K562 (cell line): ENCODE results near the gene TMED8. TPM values are rescaled to one million over a fixed set of nuclear protein-coding genes. Genes with fewer than 3 reads are reported as not detected.

Source experiments
- ATAC-seq: fragments of 200-7000 bp; cut with Tn5 transposase; 3 replicates; pipeline ENCODE4 v1.9.1; 2020; ENCODE audit warnings: moderate library complexity
- BruUV-seq: library from RNA; stranded (reverse); fragments of 400-500 nt; replicated peaks from 2 replicates; lab custom pipeline; 2021; lab: Mats Ljungman, UMichigan
- CTCF ChIA-PET: fragments of 300-600 bp; formaldehyde crosslinking; extraction: SDS; loops from one replicate; lab custom pipeline; 2021; ENCODE audit warnings: low intra/inter-chr PET ratio; lab: Yijun Ruan, JAX
- POLR2A ChIA-PET: fragments of 300-600, 350-650 bp; sonication (Branson Sonifier 250); formaldehyde crosslinking; extraction: SDS; loops from one replicate; lab custom pipeline; 2021; ENCODE audit warnings: antibody characterized with exemption, inconsistent platforms; lab: Yijun Ruan, JAX
- DNase-seq, 4 experiments: peaks; one replicate each; pipeline versions ENCODE4 v3.0.0 to v3.0.0-alpha.2; 2011 to 2018; ENCODE audit warnings: low spot score in 3 of 4, mixed read lengths in 3 of 4; ENCODE audit errors: extremely low read depth in 1 of 4
- FAIRE-seq: peaks from 2 replicates; lab custom pipeline; 2011; peaks lifted over from hg19 to GRCh38; lab: Jason Lieb, UNC
- H2AFZ ChIP-seq: 2 replicates; pipeline ENCODE4 v1.6.0; 2011; ENCODE audit warnings: low read depth, low read length, control low read depth, inconsistent platforms
- H3K27ac ChIP-seq: fragments of 200-600 bp; 3 replicates; pipeline ENCODE4 v1.8.0; 2011; ENCODE audit warnings: low read depth, mild to moderate bottlenecking, control low read depth, inconsistent platforms, low read length, moderate library complexity, mixed read lengths; ENCODE audit errors: extremely low read depth
- H3K27me3 ChIP-seq, 2 experiments: fragments of 300-600 bp in 1 of 2; 2 replicates in 1 of 2; 3 replicates in 1 of 2; pipeline versions ENCODE4 v1.6.0 to v1.8.0; 2011; ENCODE audit warnings: inconsistent platforms in 2 of 2, low read length in 2 of 2, mild to moderate bottlenecking in 1 of 2, mixed read lengths in 1 of 2, moderate library complexity in 1 of 2; ENCODE audit not compliant: control insufficient read depth in 2 of 2, insufficient read depth in 2 of 2
- H3K36me3 ChIP-seq: fragments of 300-600 bp; 3 replicates; pipeline ENCODE4 v1.8.0; 2011; ENCODE audit warnings: mild to moderate bottlenecking, low read length, inconsistent platforms; ENCODE audit not compliant: control insufficient read depth, insufficient read depth
- H3K4me1 ChIP-seq, 2 experiments: fragments of 200-600 bp in 1 of 2; replicated peaks in 1 of 2; 2 replicates in 1 of 2; 3 replicates in 1 of 2; pipeline versions ENCODE4 v1.5.1 to v1.8.0; 2011; ENCODE audit warnings: inconsistent platforms in 2 of 2, low read length in 2 of 2, mild to moderate bottlenecking in 1 of 2, mixed read lengths in 1 of 2, moderate library complexity in 1 of 2; ENCODE audit not compliant: control insufficient read depth in 2 of 2, insufficient read depth in 2 of 2
- H3K4me2 ChIP-seq: 2 replicates; pipeline ENCODE4 v1.6.1; 2011; ENCODE audit warnings: low read length, control low read depth, inconsistent platforms, mixed read lengths; ENCODE audit not compliant: insufficient read depth
- H3K4me3 ChIP-seq: fragments of 200-600 bp; sonication (generic), shearing (Covaris generic); 2 replicates; pipeline ENCODE4 v1.5.1; 2016; ENCODE audit warnings: control low read depth, inconsistent platforms
- H3K79me2 ChIP-seq: fragments of 200-600 bp; 3 replicates; pipeline ENCODE4 v1.8.0; 2011; ENCODE audit warnings: low read length, inconsistent platforms; ENCODE audit not compliant: control insufficient read depth, insufficient read depth
- H3K9ac ChIP-seq, 2 experiments: 2 replicates each; pipeline versions ENCODE4 v1.6.0 to v1.6.1; 2011; ENCODE audit warnings: low read depth in 2 of 2, low read length in 2 of 2, control low read depth in 1 of 2, inconsistent platforms in 1 of 2, mild to moderate bottlenecking in 1 of 2, mixed read lengths in 1 of 2; ENCODE audit not compliant: insufficient read depth in 1 of 2
- H3K9me1 ChIP-seq: one replicate; pipeline ENCODE4 v1.6.0; 2011; ENCODE audit warnings: inconsistent platforms, mild to moderate bottlenecking, low read length, moderate library complexity; ENCODE audit not compliant: control insufficient read depth, insufficient read depth
- H3K9me3 ChIP-seq: replicated peaks from 2 replicates; pipeline ENCODE4 v1.5.1; 2011; ENCODE audit warnings: low read depth, low read length, inconsistent platforms; ENCODE audit not compliant: control insufficient read depth, insufficient read depth
- H4K20me1 ChIP-seq: replicated peaks from 2 replicates; pipeline ENCODE4 v1.6.1; 2011; ENCODE audit warnings: low read length, inconsistent platforms, mixed read lengths; ENCODE audit not compliant: control insufficient read depth, insufficient read depth
- CC2D1A ChIP-seq: fragments of 450-650 bp; IDR thresholded peaks from 2 replicates; pipeline ENCODE4 v1.6.1; 2017; ENCODE audit warnings: mild to moderate bottlenecking
- DPF2 ChIP-seq: fragments of 450-650 bp; IDR thresholded peaks from 2 replicates; pipeline ENCODE4 v1.6.1; 2016
- EP300 ChIP-seq: IDR thresholded peaks from 2 replicates; pipeline ENCODE4 v1.6.1; 2012; ENCODE audit warnings: low read length, improper control_type of control experiment
- HCFC1 ChIP-seq: IDR thresholded peaks from 2 replicates; pipeline ENCODE4 v1.6.1; 2012; ENCODE audit warnings: low read depth, low read length, improper control_type of control experiment
- HOXB6 ChIP-seq: fragments of 250-450 bp; sonication (Bioruptor Pico); IDR thresholded peaks from 2 replicates; pipeline ENCODE4 v1.5.1; 2022; ENCODE audit warnings: mild to moderate bottlenecking, borderline replicate concordance
- JUN ChIP-seq, 2 experiments: sonication (generic) in 1 of 2; formaldehyde crosslinking in 1 of 2; IDR thresholded peaks; 2 replicates each; pipeline versions ENCODE4 v1.6.1 to v1.8.0; 2012 to 2022; ENCODE audit warnings: borderline replicate concordance in 2 of 2, mild to moderate bottlenecking in 2 of 2, improper control_type of control experiment in 1 of 2, low read depth in 1 of 2, low read length in 1 of 2, missing genetic modification reagents in 1 of 2
- NR1H2 ChIP-seq: sonication (generic); formaldehyde crosslinking; IDR thresholded peaks from 2 replicates; pipeline ENCODE4 v1.4.0; 2020; ENCODE audit warnings: mild to moderate bottlenecking, missing genetic modification reagents
- POLR2AphosphoS5 ChIP-seq: IDR thresholded peaks from 2 replicates; pipeline ENCODE4 v1.6.1; 2011; ENCODE audit warnings: mild to moderate bottlenecking, low read depth, low read length, moderate library complexity; ENCODE audit not compliant: control insufficient read depth, insufficient read depth
- RBBP5 ChIP-seq: fragments of 200-600 bp; sonication (generic); IDR thresholded peaks from 2 replicates; pipeline ENCODE4 v1.6.1; 2012; ENCODE audit warnings: borderline replicate concordance, mild to moderate bottlenecking, low read length, control low read depth, inconsistent platforms; ENCODE audit not compliant: insufficient read depth, poor library complexity, severe bottlenecking
- SOX6 ChIP-seq: fragments of 450-650 bp; IDR thresholded peaks from 2 replicates; pipeline ENCODE4 v1.6.1; 2014; ENCODE audit warnings: mild to moderate bottlenecking
- TCF3 ChIP-seq: sonication (generic); formaldehyde crosslinking; IDR thresholded peaks from 2 replicates; pipeline ENCODE4 v1.4.0; 2020; ENCODE audit warnings: mild to moderate bottlenecking, missing genetic modification reagents
- TOE1 ChIP-seq, 2 experiments: fragments of 450-650 bp in 1 of 2; sonication (generic) in 1 of 2; formaldehyde crosslinking in 1 of 2; IDR thresholded peaks; 2 replicates each; pipeline versions ENCODE4 v1.7.1 to v1.8.0; 2016 to 2022; ENCODE audit warnings: borderline replicate concordance in 2 of 2, mild to moderate bottlenecking in 2 of 2, antibody characterized with exemption in 1 of 2, inconsistent platforms in 1 of 2, low read depth in 1 of 2, missing genetic modification reagents in 1 of 2, moderate library complexity in 1 of 2
- ZBTB8A ChIP-seq: fragments of 450-650 bp; IDR thresholded peaks from 2 replicates; pipeline ENCODE4 v1.6.1; 2018; ENCODE audit warnings: mild to moderate bottlenecking, moderate library complexity; ENCODE audit not compliant: partially characterized antibody
- ZEB2 ChIP-seq: fragments of 450-650 bp; IDR thresholded peaks from 2 replicates; pipeline ENCODE4 v1.6.1; 2016
- ZNF232 ChIP-seq: sonication (generic); formaldehyde crosslinking; IDR thresholded peaks from 2 replicates; pipeline ENCODE4 v1.8.0; 2022; ENCODE audit warnings: mild to moderate bottlenecking, missing genetic modification reagents
- WGBS: fragments of 100-300 bp; shearing (Covaris generic); methylation state at CpG from one replicate; pipeline ENCODE4 v1.1.6; 2016; ENCODE audit warnings: low coverage, mixed read lengths; ENCODE audit not compliant: insufficient coverage; ENCODE audit errors: missing lambda C conversion rate; 5-methylcytosine and 5-hydroxymethylcytosine counted together
- in situ Hi-C: fragments of 300-500 bp; cut with MboI; formaldehyde crosslinking; loops from 4 replicates; pipeline ENCODE4 v1.15.0; 2018; ENCODE audit warnings: inconsistent platforms, mixed read lengths
- intact Hi-C: fragments of 100-400 bp; cut with micrococcal nuclease; formaldehyde crosslinking; loops from 2 replicates; pipeline ENCODE4 v1.14.2; 2022
- polyA plus RNA-seq, 8 experiments: library from polyadenylated mRNA; depleted of rRNA in 4 of 8; stranded (reverse) in 5 of 8; unstranded in 3 of 8; fragments of >200 nt; fragmentation: Nextera tagmentation in 2 of 8; fragmentation: Illumina TruSeq in 1 of 8; extraction: Ambion mirVana in 2 of 8; extraction: Trizol in 1 of 8; gene quantifications; 2 replicates each; pipeline versions ENCODE4 v1.2.1 to v1.2.3, GENCODE V29; 2011 to 2014; ENCODE audit warnings: inconsistent platforms in 1 of 8, missing spikeins in 1 of 8
- total RNA-seq, 7 experiments: library from RNA; depleted of rRNA in 6 of 7; stranded (reverse); fragments of >200 nt in 6 of 7; fragmentation: Illumina TruSeq in 2 of 7; extraction: Trizol in 2 of 7; gene quantifications; 2 replicates each; pipeline versions ENCODE4 v1.2.1 to v1.2.3, GENCODE V29; 2011 to 2021; ENCODE audit warnings: low replicate concordance in 1 of 7
- TF ChIP-seq, protein P1 (sequence below): fragments of 250-450 bp; sonication (Bioruptor Pico); IDR thresholded peaks from 2 replicates; pipeline ENCODE4 v1.8.0; 2022; ENCODE audit warnings: moderate library complexity, mild to moderate bottlenecking, inconsistent platforms
- TF ChIP-seq, protein P2 (sequence below), 2 experiments: fragments of 450-650 bp in 1 of 2; sonication (generic) in 1 of 2; formaldehyde crosslinking in 1 of 2; IDR thresholded peaks in 1 of 2; conservative IDR thresholded peaks in 1 of 2; 2 replicates each; pipeline versions ENCODE4 v1.6.1 to v1.8.1; 2016 to 2023; ENCODE audit warnings: mild to moderate bottlenecking in 2 of 2, moderate library complexity in 2 of 2, inconsistent platforms in 1 of 2, missing genetic modification reagents in 1 of 2
- TF ChIP-seq, protein P3 (sequence below): sonication (generic); formaldehyde crosslinking; IDR thresholded peaks from 2 replicates; pipeline ENCODE4 v1.8.0; 2022; ENCODE audit warnings: missing genetic modification reagents, mild to moderate bottlenecking, moderate library complexity, borderline replicate concordance

TMED8 gene
- total and polyA plus RNA-seq, 9 of the 15 experiments (the other 6 are each of a cell fraction or from before 2014, with no cell fraction given): 3.3 to 17.4 (median 12.0) TPM

DNA sequence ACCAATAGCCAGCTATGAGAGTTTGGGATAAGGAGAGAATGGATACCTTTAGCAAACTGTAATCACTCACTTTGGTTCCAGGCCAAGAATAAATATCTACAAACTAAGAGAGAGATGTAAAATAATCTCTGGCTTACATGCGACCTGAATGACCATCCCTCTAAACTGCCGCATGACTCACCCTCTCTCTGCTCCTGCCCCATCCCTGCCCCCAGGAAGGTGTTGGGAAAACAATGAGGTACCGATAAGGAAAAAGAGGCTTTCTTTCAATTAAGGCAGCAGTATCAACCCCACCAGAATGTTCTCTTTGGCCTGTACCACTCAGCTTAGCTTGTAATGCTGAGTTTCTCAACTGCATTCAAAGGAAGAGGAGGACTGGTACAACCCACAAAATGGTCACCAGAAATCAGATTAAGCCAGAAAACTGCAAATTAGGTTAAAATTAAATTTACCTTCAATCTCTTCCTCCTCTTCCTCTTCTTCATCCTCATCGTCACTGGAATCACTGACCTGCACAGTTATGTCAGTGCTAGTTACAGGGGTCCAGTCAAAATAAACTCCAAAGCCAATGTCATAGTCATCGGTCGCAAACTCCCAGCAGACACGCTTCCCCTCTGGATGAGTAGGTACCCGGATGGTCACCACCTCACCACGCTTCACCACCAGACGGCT, 34.0 kb downstream of the TMED8 start:
- H3K79me2 ChIP-seq: no peaks in the 10 kb centered on the region
- no peaks in the 10 kb centered on the region for H3K9me3 ChIP-seq
- H3K9me1 ChIP-seq: no peaks in the 10 kb centered on the region
- BruUV-seq: no TSS peak
- DNase-seq: peak in 3 of 4 experiments; percentile 15 to 60 (median 44)
- POLR2A ChIA-PET: interaction anchor here (1.0 to 1.7 kb wide), 3 partner anchors 9 to 15 kb away, joined by 3 to 4 read pairs (median 3); no protein-coding TSS in a partner anchor
- H3K4me2 ChIP-seq: no peak overlapping the region
- no peak overlapping the region for H2AFZ ChIP-seq
- FAIRE-seq: peak; percentile 64
- peak; percentile 48 for ATAC-seq
- H3K27ac ChIP-seq: no peak overlapping the region
- intact Hi-C loops (no loop called here), in situ Hi-C loops (no loop called here)
- H3K4me1 ChIP-seq: peaks cover 0 to 13% of the 10 kb centered on the region in 2 experiments; a peak in 3 of 5 replicates
- peaks cover 32% of the 10 kb centered on the region; the same call in 2 of the 3 replicates for H3K36me3 ChIP-seq
- H3K27me3 ChIP-seq: no peaks in the 10 kb centered on the region
- no peak overlapping the region for H3K4me3 ChIP-seq
- WGBS: 53% methylated on average over 10 of the region's 10 CpGs
- CTCF ChIA-PET: no interaction called here
- H4K20me1 ChIP-seq: no peaks in the 10 kb centered on the region
- no peak overlapping the region for H3K9ac ChIP-seq
- no peak for TF ChIP-seq TOE1 (IDR thresholded peaks at IDR 0.05; ENCODE audit: borderline replicate concordance)
- no peak for TF ChIP-seq TOE1 (CRISPR knock-in tag; IDR thresholded peaks at IDR 0.05; ENCODE audit: borderline replicate concordance, low read depth)
- peak; percentile 53; the same call in 1 of the 2 replicates for TF ChIP-seq EP300
- peak; percentile 67; the same call in 1 of the 2 replicates for TF ChIP-seq JUN (IDR thresholded peaks at IDR 0.05; ENCODE audit: borderline replicate concordance, low read depth, low read length)
- TF ChIP-seq JUN (CRISPR knock-in tag; IDR thresholded peaks at IDR 0.05; ENCODE audit: borderline replicate concordance): no peak
- TF ChIP-seq TCF3: peak; percentile 81
- TF ChIP-seq, protein P1, sequence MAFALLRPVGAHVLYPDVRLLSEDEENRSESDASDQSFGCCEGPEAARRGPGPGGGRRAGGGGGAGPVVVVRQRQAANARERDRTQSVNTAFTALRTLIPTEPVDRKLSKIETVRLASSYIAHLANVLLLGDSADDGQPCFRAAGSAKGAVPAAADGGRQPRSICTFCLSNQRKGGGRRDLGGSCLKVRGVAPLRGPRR: no peak
- TF ChIP-seq, protein P2, sequence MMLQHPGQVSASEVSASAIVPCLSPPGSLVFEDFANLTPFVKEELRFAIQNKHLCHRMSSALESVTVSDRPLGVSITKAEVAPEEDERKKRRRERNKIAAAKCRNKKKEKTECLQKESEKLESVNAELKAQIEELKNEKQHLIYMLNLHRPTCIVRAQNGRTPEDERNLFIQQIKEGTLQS (IDR thresholded peaks at IDR 0.05): peak; percentile 73
- TF ChIP-seq, protein P2 (CRISPR knock-in tag; conservative IDR thresholded peaks at IDR 0.05): no peak
- TF ChIP-seq ZNF232 (CRISPR knock-in tag): no peak
- TF ChIP-seq DPF2: peak; percentile 48; the same call in 1 of the 2 replicates
- no peak for TF ChIP-seq ZBTB8A
- peak; percentile 81 for TF ChIP-seq SOX6
- TF ChIP-seq CC2D1A: no peak
- peak; percentile 57; the same call in 1 of the 2 replicates for TF ChIP-seq POLR2AphosphoS5
- TF ChIP-seq NR1H2 (CRISPR knock-in tag): no peak
- no peak for TF ChIP-seq HOXB6
- peak; percentile 44; the same call in 1 of the 2 replicates for TF ChIP-seq ZEB2
- TF ChIP-seq, protein P3, sequence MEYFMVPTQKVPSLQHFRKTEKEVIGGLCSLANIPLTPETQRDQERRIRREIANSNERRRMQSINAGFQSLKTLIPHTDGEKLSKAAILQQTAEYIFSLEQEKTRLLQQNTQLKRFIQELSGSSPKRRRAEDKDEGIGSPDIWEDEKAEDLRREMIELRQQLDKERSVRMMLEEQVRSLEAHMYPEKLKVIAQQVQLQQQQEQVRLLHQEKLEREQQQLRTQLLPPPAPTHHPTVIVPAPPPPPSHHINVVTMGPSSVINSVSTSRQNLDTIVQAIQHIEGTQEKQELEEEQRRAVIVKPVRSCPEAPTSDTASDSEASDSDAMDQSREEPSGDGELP (CRISPR knock-in tag): no peak
- TF ChIP-seq HCFC1: no peak
- TF ChIP-seq RBBP5: no peak
